Liver (tissue), 9 donors: Measurements from ENCODE around the gene OSBPL1A. TPM values are rescaled to one million over a fixed set of nuclear protein-coding genes. Genes with fewer than 3 reads are reported as not detected.
A peak's percentile ranks its signal among the peaks of the same experiment; 100 is the strongest.

ENCODE experiments used
- DNase-seq: peaks from one replicate; pipeline ENCODE4 v3.0.0-alpha.2; 2017; ENCODE audit warnings: low spot score
- H3K27ac ChIP-seq, 2 donors: one replicate each; pipeline ENCODE4 v1.7.0; 2013; ENCODE audit warnings: inconsistent platforms in 2 of 2, low read length in 2 of 2, control low read depth in 1 of 2, low read depth in 1 of 2, mild to moderate bottlenecking in 1 of 2
- H3K27me3 ChIP-seq, 4 donors: one replicate each; pipeline versions ENCODE4 v1.6.1 to v1.7.0; 2013; ENCODE audit warnings: low read length in 3 of 4, inconsistent platforms in 1 of 4, mild to moderate bottlenecking in 1 of 4, moderate library complexity in 1 of 4; ENCODE audit not compliant: control insufficient read depth in 4 of 4, insufficient read depth in 4 of 4
- H3K36me3 ChIP-seq, 4 donors: one replicate each; pipeline versions ENCODE4 v1.6.1 to v1.7.0; 2013; ENCODE audit warnings: low read length in 3 of 4, mild to moderate bottlenecking in 3 of 4, low read depth in 1 of 4, moderate library complexity in 1 of 4; ENCODE audit not compliant: control insufficient read depth in 4 of 4, insufficient read depth in 3 of 4
- H3K4me1 ChIP-seq, 4 donors: one replicate each; pipeline versions ENCODE4 v1.6.1 to v1.7.0; 2013; ENCODE audit warnings: low read length in 3 of 4, mild to moderate bottlenecking in 3 of 4, moderate library complexity in 1 of 4; ENCODE audit not compliant: control insufficient read depth in 4 of 4, insufficient read depth in 4 of 4
- H3K4me3 ChIP-seq, 3 donors: one replicate each; pipeline versions ENCODE4 v1.6.1 to v1.7.0; 2013; ENCODE audit warnings: low read length in 3 of 3, control low read depth in 1 of 3, low read depth in 1 of 3, mild to moderate bottlenecking in 1 of 3
- H3K9ac ChIP-seq, 2 donors: one replicate each; pipeline ENCODE4 v1.7.0; 2013; ENCODE audit warnings: low read length in 2 of 2, mild to moderate bottlenecking in 2 of 2, moderate library complexity in 2 of 2, control low read depth in 1 of 2, low read depth in 1 of 2
- H3K9me3 ChIP-seq, 4 donors: one replicate each; pipeline versions ENCODE4 v1.6.1 to v1.7.0; 2013; ENCODE audit warnings: low read length in 3 of 4; ENCODE audit not compliant: control insufficient read depth in 4 of 4
- ATF3 ChIP-seq: IDR thresholded peaks from 2 replicates; pipeline ENCODE4 v1.6.1; 2016; ENCODE audit warnings: antibody characterized with exemption
- CTCF ChIP-seq: fragments of 150-350 bp; IDR thresholded peaks from 2 replicates; pipeline ENCODE4 v1.5.1; 2017; ENCODE audit warnings: improper control_type of control experiment, low read depth, low read length; ENCODE audit not compliant: missing input control
- EGR1 ChIP-seq, 2 donors: IDR thresholded peaks; 2 replicates each; pipeline ENCODE4 v1.6.1; 2016 to 2018; ENCODE audit warnings: antibody characterized with exemption in 2 of 2, low read depth in 2 of 2
- FOXA1 ChIP-seq: IDR thresholded peaks from 2 replicates; pipeline ENCODE4 v1.6.1; 2016; ENCODE audit warnings: antibody characterized with exemption
- FOXA2 ChIP-seq: IDR thresholded peaks from 2 replicates; pipeline ENCODE4 v1.6.1; 2016; ENCODE audit warnings: antibody characterized with exemption
- GABPA ChIP-seq, 2 donors: IDR thresholded peaks in 1 of 2; conservative IDR thresholded peaks in 1 of 2; 2 replicates each; pipeline ENCODE4 v1.6.1; 2016; ENCODE audit warnings: antibody characterized with exemption in 2 of 2, mild to moderate bottlenecking in 1 of 2, moderate library complexity in 1 of 2
- HNF4A ChIP-seq, 2 donors: conservative IDR thresholded peaks; 2 replicates each; pipeline ENCODE4 v1.6.1; 2016; ENCODE audit warnings: antibody characterized with exemption in 2 of 2, mild to moderate bottlenecking in 2 of 2
- HNF4G ChIP-seq: IDR thresholded peaks from 2 replicates; pipeline ENCODE4 v1.6.1; 2016; ENCODE audit warnings: antibody characterized with exemption
- JUND ChIP-seq, 2 donors: IDR thresholded peaks; 2 replicates each; pipeline ENCODE4 v1.6.1; 2016; ENCODE audit warnings: antibody characterized with exemption in 2 of 2
- MAX ChIP-seq: IDR thresholded peaks from 2 replicates; pipeline ENCODE4 v1.6.1; 2016; ENCODE audit warnings: antibody characterized with exemption
- NR2F2 ChIP-seq: IDR thresholded peaks from 2 replicates; pipeline ENCODE4 v1.6.1; 2016; ENCODE audit warnings: antibody characterized with exemption
- RAD21 ChIP-seq, 2 donors: IDR thresholded peaks; 2 replicates each; pipeline ENCODE4 v1.6.1; 2016; ENCODE audit warnings: antibody characterized with exemption in 2 of 2, mild to moderate bottlenecking in 2 of 2
- REST ChIP-seq: IDR thresholded peaks from 2 replicates; pipeline ENCODE4 v1.6.1; 2016; ENCODE audit warnings: antibody characterized with exemption, mild to moderate bottlenecking
- RXRA ChIP-seq, 2 donors: IDR thresholded peaks; 2 replicates each; pipeline ENCODE4 v1.6.1; 2017 to 2018; ENCODE audit warnings: antibody characterized with exemption in 2 of 2, mild to moderate bottlenecking in 1 of 2
- SP1 ChIP-seq: IDR thresholded peaks from 2 replicates; pipeline ENCODE4 v1.6.1; 2018; ENCODE audit warnings: antibody characterized with exemption, mild to moderate bottlenecking
- TAF1 ChIP-seq: conservative IDR thresholded peaks from 2 replicates; pipeline ENCODE4 v1.6.1; 2016; ENCODE audit warnings: antibody characterized with exemption, mild to moderate bottlenecking
- YY1 ChIP-seq: IDR thresholded peaks from 2 replicates; pipeline ENCODE4 v1.6.1; 2016; ENCODE audit warnings: antibody characterized with exemption, mild to moderate bottlenecking
- ZBTB33 ChIP-seq: IDR thresholded peaks from 2 replicates; pipeline ENCODE4 v1.6.1; 2016; ENCODE audit warnings: antibody characterized with exemption
- WGBS: extraction: QIAGEN DNeasy Blood & Tissue Kit; methylation state at CpG from one replicate; pipeline ENCODE4 v1.1.7; 2013; 5-methylcytosine and 5-hydroxymethylcytosine counted together
- polyA plus RNA-seq, 2 donors: library from polyadenylated mRNA; stranded (reverse) in 1 of 2; unstranded in 1 of 2; fragments of 200-250 nt in 1 of 2; fragments of >200 nt in 1 of 2; fragmentation: Nextera tagmentation in 1 of 2; extraction: Ambion mirVana in 1 of 2; gene quantifications; one replicate each; pipeline versions ENCODE4 v1.2.1 to v1.2.3, GENCODE V29; 2013 to 2015
- total RNA-seq, 2 donors: library from RNA; depleted of rRNA; stranded (reverse); fragments of >200 nt; gene quantifications; one replicate each; pipeline ENCODE4 v1.2.3, GENCODE V29; 2014
- donor health status: healthy.
- donor health status: healthy.
- donor health status: healthy.
- donor health status: healthy.
- donor health status: healthy.

OSBPL1A gene
- total and polyA plus RNA-seq, 4 donors, result 5.4 to 12.6 (median 8.9) TPM

GRCh38 chr18:24197412-24197811, 200.2 kb downstream of the OSBPL1A start (continued):
- no peak for TF ChIP-seq FOXA1

- Histone ChIP-seq H3K9me3 (no peaks in the 10 kb centered on the region), H3K9ac (no peak overlapping the region), H3K36me3 (no peaks in the 10 kb centered on the region), H3K4me1 (peaks cover 10 to 31% (median 16%) of the 10 kb centered on the region in 4 donors), H3K27ac (no peak overlapping the region), H3K27me3 (no peaks in the 10 kb centered on the region), H3K4me3 (no peak overlapping the region)
- TF ChIP-seq HNF4G (no peak), RXRA (IDR thresholded peaks at IDR 0.05) (peak; percentile 23 to 41), ATF3 (no peak), ZBTB33 (no peak), HNF4A (conservative IDR thresholded peaks at IDR 0.05) (peak; percentile 33 to 41), YY1 (no peak), SP1 (peak; percentile 35), FOXA1 (no peak)
- DNase-seq, result no peak
- WGBS, result 81% methylated on average over 4 of the region's 4 CpGs
These were observed 200.9 kb downstream of the OSBPL1A start for GRCh38 chr18:24196764-24197163.

- no peak for DNase-seq
- H3K36me3 ChIP-seq, result no peaks in the 10 kb centered on the region
- no peaks in the 10 kb centered on the region for H3K27me3 ChIP-seq
- H3K9me3 ChIP-seq, result no peaks in the 10 kb centered on the region
- TF ChIP-seq REST (peak; percentile 76), GABPA (IDR thresholded peaks at IDR 0.05 in 1 of 2, conservative IDR thresholded peaks at IDR 0.05 in 1 of 2) (no peak), ATF3 (peak; percentile 49), RXRA (IDR thresholded peaks at IDR 0.05) (peak; percentile 89 to 95), SP1 (peak; percentile 77), ZBTB33 (peak; percentile 78), HNF4A (conservative IDR thresholded peaks at IDR 0.05) (peak; percentile 86 to 92), EGR1 (IDR thresholded peaks at IDR 0.05; ENCODE audit: low read depth in 2 of 2) (peak in 1 of 2 donors; percentile 65), RAD21 (IDR thresholded peaks at IDR 0.05) (peak; percentile 37 to 47), MAX (peak; percentile 96), NR2F2 (no peak), YY1 (peak; percentile 67), TAF1 (no peak), FOXA1 (peak; percentile 84), JUND (IDR thresholded peaks at IDR 0.05) (peak; percentile 77 to 78), FOXA2 (peak; percentile 89), CTCF (no peak), HNF4G (peak; percentile 51)
- H3K27ac ChIP-seq, result peak overlapping the region; percentile 90 to 94
- H3K4me3 ChIP-seq, result peak overlapping the region in 1 of 3 donors; percentile 31
- WGBS, result 63% methylated on average over 9 of the region's 9 CpGs
- peaks cover 10 to 31% (median 16%) of the 10 kb centered on the region in 4 donors for H3K4me1 ChIP-seq
- peak overlapping the region in 1 of 2 donors; percentile 54 for H3K9ac ChIP-seq
These were observed 202.1 kb downstream of the OSBPL1A start for GRCh38 chr18:24195296-24196053.
